ENCODE results near the gene ANKS3. TPM values are rescaled to one million over a fixed set of nuclear protein-coding genes. Genes with fewer than 3 reads are reported as not detected.

The ANKS3 gene
- total and polyA plus RNA-seq, 2 experiments from 2014 or later = 22.5 to 24.9 TPM

- Histone ChIP-seq H3K36me3 (ENCODE audit: insufficient read depth) (no peaks in the 10 kb centered on the region), H3K27me3 (ENCODE audit: insufficient read depth) (no peaks in the 10 kb centered on the region), H3K4me1 (ENCODE audit: insufficient read depth) (no peaks in the 10 kb centered on the region), H3K27ac (ENCODE audit: low read depth) (no peak overlapping the region), H2AFZ (no peak overlapping the region), H3K4me2 (no peak overlapping the region), H4K20me1 (replicated peaks; ENCODE audit: insufficient read depth) (no peaks in the 10 kb centered on the region), H3K4me3 (no peak overlapping the region), H3K79me2 (replicated peaks; ENCODE audit: insufficient read depth) (no peaks in the 10 kb centered on the region), H3F3A (replicated peaks; ENCODE audit: low read depth) (no peaks in the 10 kb centered on the region), H3K9me2 (ENCODE audit: insufficient read depth) (no peaks in the 10 kb centered on the region)
- no peak for DNase-seq (ENCODE audit: low spot score)
- Mint-ChIP-seq H3K9me3 (no peaks in the 10 kb centered on the region), H3K4me1 (no peaks in the 10 kb centered on the region), H3K27ac (peak overlapping the region; percentile 83), H3K36me3 (ENCODE audit: low read depth) (peaks cover 13% of the 10 kb centered on the region; the same call in 2 of the 3 replicates), H3K4me3 (no peak overlapping the region), H3K27me3 (ENCODE audit: insufficient read depth, low read depth, poor library complexity) (peaks cover 11% of the 10 kb centered on the region)
- TF ChIP-seq POLR2AphosphoS5 (IDR thresholded peaks at IDR 0.05; ENCODE audit: low read depth) (0 out of 2 replicates have a peak, but pooled peaks have one; percentile 1), EZH2 (IDR thresholded peaks at IDR 0.05; ENCODE audit: low read depth, unreplicated experiment) (no peak)
- peak; percentile 14 for ATAC-seq
Observed at GRCh38 chr16:4683255-4684057, 50.6 kb downstream of the ANKS3 start.

DNA sequence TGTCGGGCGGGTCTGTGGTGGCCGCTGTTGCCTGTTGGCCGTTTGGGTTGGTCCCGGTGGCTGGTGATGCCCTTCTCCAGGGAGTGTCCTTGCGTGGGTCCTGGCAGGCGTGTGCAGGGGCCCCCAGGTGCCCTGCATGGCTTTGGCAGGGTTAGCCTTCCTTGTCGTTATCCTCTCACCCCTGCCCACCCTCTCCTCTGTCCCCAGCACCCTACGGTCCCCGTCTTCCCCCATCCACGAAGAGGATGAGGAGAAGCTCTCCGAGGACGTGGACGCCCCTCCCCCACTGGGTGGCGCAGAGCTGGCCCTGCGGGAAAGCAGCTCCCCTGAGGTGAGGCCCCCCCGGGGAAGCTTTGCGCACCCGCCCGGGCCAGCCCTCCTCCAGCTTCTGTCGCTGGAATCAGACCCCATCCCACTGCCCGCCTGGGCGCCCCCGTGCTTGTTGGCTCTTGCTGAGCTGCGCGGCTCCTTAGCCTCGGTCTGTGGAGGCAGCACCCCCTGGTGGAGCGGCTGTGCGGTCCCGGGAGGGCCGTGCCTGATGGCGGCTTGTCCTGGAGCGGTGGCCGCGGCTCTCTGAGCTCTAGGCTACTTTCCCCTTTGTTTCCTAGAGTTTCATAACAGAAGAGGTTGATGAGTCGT lies 51.3 kb downstream of the ANKS3 start:
- Histone ChIP-seq H3K4me1 (ENCODE audit: insufficient read depth) (no peaks in the 10 kb centered on the region), H3K27me3 (ENCODE audit: insufficient read depth) (no peaks in the 10 kb centered on the region), H3K27ac (ENCODE audit: low read depth) (no peak overlapping the region), H3K9me2 (ENCODE audit: insufficient read depth) (no peaks in the 10 kb centered on the region), H3K4me2 (no peak overlapping the region), H3F3A (replicated peaks; ENCODE audit: low read depth) (no peaks in the 10 kb centered on the region), H2AFZ (no peak overlapping the region), H3K36me3 (ENCODE audit: insufficient read depth) (no peaks in the 10 kb centered on the region), H3K79me2 (replicated peaks; ENCODE audit: insufficient read depth) (no peaks in the 10 kb centered on the region), H4K20me1 (replicated peaks; ENCODE audit: insufficient read depth) (no peaks in the 10 kb centered on the region), H3K4me3 (no peak overlapping the region)
- H3K36me3 Mint-ChIP-seq (ENCODE audit: low read depth) = peaks cover 17% of the 10 kb centered on the region
- H3K27ac Mint-ChIP-seq = peak overlapping the region; percentile 83
- H3K4me3 Mint-ChIP-seq = no peak overlapping the region
- TF ChIP-seq EZH2 (IDR thresholded peaks at IDR 0.05; ENCODE audit: low read depth, unreplicated experiment) (no peak), POLR2AphosphoS5 (IDR thresholded peaks at IDR 0.05; ENCODE audit: low read depth) (0 out of 2 replicates have a peak, but pooled peaks have one; percentile 23), ETS1 (IDR thresholded peaks at IDR 0.05) (no peak), EZH2phosphoT487 (IDR thresholded peaks at IDR 0.05; ENCODE audit: unreplicated experiment) (no peak), CTCF (conservative IDR thresholded peaks at IDR 0.05; ENCODE audit: low read depth in 2 of 2) (peak; percentile 77 to 89), ZNF331 (CRISPR knock-in tag; IDR thresholded peaks at IDR 0.05; ENCODE audit: low read depth) (no peak), STAT1 (IDR thresholded peaks at IDR 0.05; ENCODE audit: unreplicated experiment) (no peak)
- TF ChIP-seq, protein P1, sequence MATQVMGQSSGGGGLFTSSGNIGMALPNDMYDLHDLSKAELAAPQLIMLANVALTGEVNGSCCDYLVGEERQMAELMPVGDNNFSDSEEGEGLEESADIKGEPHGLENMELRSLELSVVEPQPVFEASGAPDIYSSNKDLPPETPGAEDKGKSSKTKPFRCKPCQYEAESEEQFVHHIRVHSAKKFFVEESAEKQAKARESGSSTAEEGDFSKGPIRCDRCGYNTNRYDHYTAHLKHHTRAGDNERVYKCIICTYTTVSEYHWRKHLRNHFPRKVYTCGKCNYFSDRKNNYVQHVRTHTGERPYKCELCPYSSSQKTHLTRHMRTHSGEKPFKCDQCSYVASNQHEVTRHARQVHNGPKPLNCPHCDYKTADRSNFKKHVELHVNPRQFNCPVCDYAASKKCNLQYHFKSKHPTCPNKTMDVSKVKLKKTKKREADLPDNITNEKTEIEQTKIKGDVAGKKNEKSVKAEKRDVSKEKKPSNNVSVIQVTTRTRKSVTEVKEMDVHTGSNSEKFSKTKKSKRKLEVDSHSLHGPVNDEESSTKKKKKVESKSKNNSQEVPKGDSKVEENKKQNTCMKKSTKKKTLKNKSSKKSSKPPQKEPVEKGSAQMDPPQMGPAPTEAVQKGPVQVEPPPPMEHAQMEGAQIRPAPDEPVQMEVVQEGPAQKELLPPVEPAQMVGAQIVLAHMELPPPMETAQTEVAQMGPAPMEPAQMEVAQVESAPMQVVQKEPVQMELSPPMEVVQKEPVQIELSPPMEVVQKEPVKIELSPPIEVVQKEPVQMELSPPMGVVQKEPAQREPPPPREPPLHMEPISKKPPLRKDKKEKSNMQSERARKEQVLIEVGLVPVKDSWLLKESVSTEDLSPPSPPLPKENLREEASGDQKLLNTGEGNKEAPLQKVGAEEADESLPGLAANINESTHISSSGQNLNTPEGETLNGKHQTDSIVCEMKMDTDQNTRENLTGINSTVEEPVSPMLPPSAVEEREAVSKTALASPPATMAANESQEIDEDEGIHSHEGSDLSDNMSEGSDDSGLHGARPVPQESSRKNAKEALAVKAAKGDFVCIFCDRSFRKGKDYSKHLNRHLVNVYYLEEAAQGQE (IDR thresholded peaks at IDR 0.05; ENCODE audit: unreplicated experiment) = no peak
- H3K4me1 Mint-ChIP-seq = no peaks in the 10 kb centered on the region
- peaks cover 11% of the 10 kb centered on the region for H3K27me3 Mint-ChIP-seq (ENCODE audit: insufficient read depth, low read depth, poor library complexity)
- no peaks in the 10 kb centered on the region for H3K9me3 Mint-ChIP-seq
- peak; percentile 95 for ATAC-seq
- peak; percentile 90 for DNase-seq (ENCODE audit: low spot score)
